Uterus (tissue), 4 donors: ENCODE measurements around the gene ARHGEF1. TPM values are rescaled to one million over a fixed set of nuclear protein-coding genes. Genes with fewer than 3 reads are reported as not detected.

Source experiments
- DNase-seq, 2 donors: peaks; one replicate each; pipeline ENCODE4 v3.0.0-alpha.2; 2019 to 2020
- H3K27ac ChIP-seq, 2 donors: fragments of 200-600 bp; sonication (generic); 1 replicate in 1 of 2; 2 replicates in 1 of 2; pipeline ENCODE4 v1.5.1; 2016 to 2018
- H3K27me3 ChIP-seq, 2 donors: fragments of 200-600 bp; sonication (generic); one replicate each; pipeline ENCODE4 v1.5.1; 2018 to 2019; ENCODE audit warnings: control low read depth in 1 of 2
- H3K36me3 ChIP-seq, 2 donors: fragments of 200-600 bp; sonication (generic); one replicate each; pipeline ENCODE4 v1.5.1; 2019; ENCODE audit warnings: control low read depth in 1 of 2
- H3K4me1 ChIP-seq, 2 donors: fragments of 200-600 bp; sonication (generic); one replicate each; pipeline ENCODE4 v1.5.1; 2018 to 2019; ENCODE audit warnings: control low read depth in 1 of 2
- H3K4me3 ChIP-seq, 2 donors: fragments of 200-600 bp; sonication (generic); 1 replicate in 1 of 2; 2 replicates in 1 of 2; pipeline ENCODE4 v1.5.1; 2018 to 2019; ENCODE audit warnings: mild to moderate bottlenecking in 1 of 2
- H3K9me3 ChIP-seq, 2 donors: fragments of 200-600 bp; sonication (generic); one replicate each; pipeline ENCODE4 v1.5.1; 2019; ENCODE audit warnings: control low read depth in 1 of 2
- CTCF ChIP-seq, 4 experiments: fragments of 200-600 bp in 2 of 4; fragments of 450-650 bp in 2 of 4; sonication (generic) in 2 of 4; IDR thresholded peaks; one replicate each; pipeline ENCODE4 v1.5.1; 2016 to 2019; ENCODE audit warnings: antibody characterized with exemption in 4 of 4, mild to moderate bottlenecking in 2 of 4, moderate library complexity in 1 of 4
- POLR2A ChIP-seq, 2 donors: fragments of 450-650 bp; IDR thresholded peaks; one replicate each; pipeline ENCODE4 v1.6.1; 2016; ENCODE audit warnings: antibody characterized with exemption in 2 of 2, mild to moderate bottlenecking in 1 of 2, moderate library complexity in 1 of 2
- intact Hi-C: fragments of 100-400 bp; cut with DNase I; formaldehyde crosslinking; loops from one replicate; pipeline ENCODE4 v1.15.1; 2023; ENCODE audit warnings: low total_unique reads
- total RNA-seq, 4 donors: library from RNA; depleted of rRNA in 3 of 4; stranded (reverse); fragments of >200 nt in 3 of 4; gene quantifications; one replicate each; pipeline versions ENCODE4 v1.1.0 to v1.2.4, GENCODE V29; 2014 to 2023
- donor health status: DM: yes; HTN: yes; CAD: no.

The ARHGEF1 gene
- total RNA-seq, 4 donors from 2014 or later, result 13.5 to 118 (median 37.1) TPM

GRCh38 chr19:41941410-41942202, 58.6 kb downstream of the ARHGEF1 start:
- no peaks in the 10 kb centered on the region for H3K9me3 ChIP-seq
- H3K36me3 ChIP-seq, result no peaks in the 10 kb centered on the region
- DNase-seq, result no peak
- TF ChIP-seq POLR2A (IDR thresholded peaks at IDR 0.05) (no peak), CTCF (IDR thresholded peaks at IDR 0.05) (no peak)
- H3K4me3 ChIP-seq, result no peak overlapping the region
- no peak overlapping the region for H3K27ac ChIP-seq
- H3K4me1 ChIP-seq, result peaks cover 0 to 13% of the 10 kb centered on the region in 2 donors
- H3K27me3 ChIP-seq, result peaks cover 3 to 24% of the 10 kb centered on the region in 2 donors
- intact Hi-C loops, result no loop called here

- Histone ChIP-seq H3K9me3 (no peaks in the 10 kb centered on the region), H3K27ac (no peak overlapping the region), H3K36me3 (no peaks in the 10 kb centered on the region), H3K4me1 (peaks cover 0 to 13% of the 10 kb centered on the region in 2 donors), H3K4me3 (no peak overlapping the region), H3K27me3 (peaks cover 3 to 24% of the 10 kb centered on the region in 2 donors)
- TF ChIP-seq POLR2A (IDR thresholded peaks at IDR 0.05) (no peak), CTCF (IDR thresholded peaks at IDR 0.05) (no peak)
- DNase-seq, result no peak
- intact Hi-C loops, result no loop called here
Observed at GRCh38 chr19:41944336-41944735, 61.4 kb downstream of the ARHGEF1 start.

- Histone ChIP-seq H3K36me3 (no peaks in the 10 kb centered on the region), H3K27ac (no peak overlapping the region), H3K27me3 (peaks cover 3 to 18% of the 10 kb centered on the region in 2 donors), H3K9me3 (no peaks in the 10 kb centered on the region), H3K4me1 (peaks cover 0 to 7% of the 10 kb centered on the region in 2 donors), H3K4me3 (no peak overlapping the region)
- TF ChIP-seq CTCF (IDR thresholded peaks at IDR 0.05) (no peak), POLR2A (IDR thresholded peaks at IDR 0.05) (no peak)
- DNase-seq, result no peak
- intact Hi-C loops, result no loop called here
Observed at GRCh38 chr19:41945135-41945766, 62.3 kb downstream of the ARHGEF1 start.

GRCh38 chr19:41947091-41947490, 64.1 kb downstream of the ARHGEF1 start:
- H3K36me3 ChIP-seq, result no peaks in the 10 kb centered on the region
- TF ChIP-seq POLR2A (IDR thresholded peaks at IDR 0.05) (no peak), CTCF (IDR thresholded peaks at IDR 0.05) (no peak)
- H3K9me3 ChIP-seq, result no peaks in the 10 kb centered on the region
- peaks cover 0 to 2% of the 10 kb centered on the region in 2 donors for H3K27me3 ChIP-seq
- no peak overlapping the region for H3K27ac ChIP-seq
- no peak overlapping the region for H3K4me3 ChIP-seq
- no peaks in the 10 kb centered on the region for H3K4me1 ChIP-seq
- no peak for DNase-seq
- intact Hi-C loops, result no loop called here

GRCh38 chr19:41951686-41952172, 68.7 kb downstream of the ARHGEF1 start:
- Histone ChIP-seq H3K27me3 (no peaks in the 10 kb centered on the region), H3K27ac (no peak overlapping the region), H3K4me1 (no peaks in the 10 kb centered on the region), H3K9me3 (no peaks in the 10 kb centered on the region), H3K4me3 (no peak overlapping the region), H3K36me3 (no peaks in the 10 kb centered on the region)
- TF ChIP-seq POLR2A (IDR thresholded peaks at IDR 0.05) (no peak), CTCF (IDR thresholded peaks at IDR 0.05) (peak; percentile 82 to 99 (median 90))
- DNase-seq, result peak; percentile 73 to 74
- intact Hi-C loops, result no loop called here
